Glutamatergic neuron (in vitro differentiated cells): ENCODE results near the gene ATF6. TPM values are rescaled to one million over a fixed set of nuclear protein-coding genes. Genes with fewer than 3 reads are reported as not detected.

Source experiments
- DNase-seq: peaks from one replicate; pipeline ENCODE4 v3.0.0; 2022
- H3K27ac Mint-ChIP-seq: one replicate; pipeline ENCODE4 v1.8.0; 2020; ENCODE audit warnings: mild to moderate bottlenecking, mixed read lengths, inconsistent platforms; ENCODE audit not compliant: unreplicated experiment
- H3K27me3 Mint-ChIP-seq: one replicate; pipeline ENCODE4 v1.8.0; 2020; ENCODE audit warnings: mild to moderate bottlenecking, moderate library complexity, mixed read lengths, inconsistent platforms; ENCODE audit not compliant: unreplicated experiment
- H3K36me3 Mint-ChIP-seq: one replicate; pipeline ENCODE4 v1.8.0; 2020; ENCODE audit warnings: mild to moderate bottlenecking, mixed read lengths, inconsistent platforms; ENCODE audit not compliant: unreplicated experiment
- H3K4me1 Mint-ChIP-seq: one replicate; pipeline ENCODE4 v1.8.0; 2020; ENCODE audit warnings: mild to moderate bottlenecking, low read depth, mixed read lengths, inconsistent platforms; ENCODE audit not compliant: unreplicated experiment
- H3K4me3 Mint-ChIP-seq: one replicate; pipeline ENCODE4 v1.8.0; 2020; ENCODE audit warnings: mild to moderate bottlenecking, mixed read lengths, inconsistent platforms; ENCODE audit not compliant: unreplicated experiment
- H3K9me3 Mint-ChIP-seq: one replicate; pipeline ENCODE4 v1.8.0; 2020; ENCODE audit warnings: mild to moderate bottlenecking, moderate library complexity, mixed read lengths, inconsistent platforms; ENCODE audit not compliant: unreplicated experiment
- CTCF ChIP-seq: fragments of 200-600 bp; sonication (generic); IDR thresholded peaks from one replicate; pipeline ENCODE4 v1.5.0; 2021; ENCODE audit not compliant: partially characterized antibody, unreplicated experiment
- total RNA-seq: library from RNA; stranded (reverse); fragmentation: NEBNext Ultra II Directional; extraction: Animal tissue kit (Norgen Biotek cat#: 25700); gene quantifications from one replicate; pipeline ENCODE4 v1.2.1, GENCODE V29; 2021; ENCODE audit not compliant: unreplicated experiment

The ATF6 gene
- total RNA-seq, 1 donor from 2014 or later: 29.3 TPM

DNA sequence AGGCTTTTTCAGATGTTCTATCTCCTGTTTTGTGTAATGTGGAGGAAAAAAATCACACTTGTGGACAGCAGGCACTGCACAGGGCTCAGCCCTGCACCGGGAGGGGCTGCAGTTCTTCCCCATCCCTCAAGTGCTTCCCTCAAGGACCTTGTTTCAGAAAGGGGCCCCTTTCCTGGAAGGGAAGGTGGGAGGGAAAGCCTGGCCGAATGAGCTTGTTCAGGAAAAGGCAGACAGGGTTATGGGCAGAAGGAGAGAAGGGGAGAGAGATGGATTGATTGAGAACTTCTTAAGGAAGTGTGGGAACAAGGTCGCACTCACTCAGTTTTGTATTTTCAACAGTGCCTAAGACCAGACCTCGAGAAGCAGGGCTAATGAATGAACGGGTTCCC, 216.4 kb downstream of the ATF6 start:
- H3K36me3 Mint-ChIP-seq: peaks cover 30% of the 10 kb centered on the region
- no peaks in the 10 kb centered on the region for H3K27me3 Mint-ChIP-seq
- no peak for DNase-seq
- no peak for TF ChIP-seq CTCF
- H3K9me3 Mint-ChIP-seq: peaks cover 3% of the 10 kb centered on the region
- H3K4me3 Mint-ChIP-seq: no peak overlapping the region
- no peak overlapping the region for H3K27ac Mint-ChIP-seq
- peaks cover 3% of the 10 kb centered on the region for H3K4me1 Mint-ChIP-seq

DNA sequence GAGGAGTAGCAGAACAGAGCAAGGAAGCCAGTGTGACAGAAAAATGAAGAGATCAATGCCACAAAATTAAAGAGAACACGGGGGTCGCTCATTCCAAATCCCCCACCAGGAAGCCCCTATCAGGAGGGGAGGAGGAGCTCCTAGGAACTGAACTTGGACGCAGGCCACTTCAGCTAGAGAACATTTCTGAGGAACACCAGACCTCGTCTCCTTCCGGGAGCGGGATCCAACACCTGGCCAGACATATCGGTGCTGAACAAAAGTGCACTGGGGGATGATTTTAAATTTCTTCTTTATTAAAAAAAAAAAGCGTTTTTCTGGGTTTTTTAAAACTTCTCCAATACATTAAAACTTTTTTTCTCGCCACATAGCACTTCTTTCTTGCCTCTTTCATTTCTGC, 216.8 kb downstream of the ATF6 start:
- Mint-ChIP-seq H3K4me3 (no peak overlapping the region), H3K36me3 (peaks cover 32% of the 10 kb centered on the region), H3K27ac (no peak overlapping the region), H3K9me3 (no peaks in the 10 kb centered on the region), H3K27me3 (no peaks in the 10 kb centered on the region), H3K4me1 (no peaks in the 10 kb centered on the region)
- DNase-seq: no peak
- TF ChIP-seq CTCF: no peak

GRCh38 chr1:161983725-161984124, 217.6 kb downstream of the ATF6 start:
- no peak for TF ChIP-seq CTCF
- H3K9me3 Mint-ChIP-seq: no peaks in the 10 kb centered on the region
- no peak for DNase-seq
- no peak overlapping the region for H3K27ac Mint-ChIP-seq
- no peaks in the 10 kb centered on the region for H3K4me1 Mint-ChIP-seq
- peaks cover 40% of the 10 kb centered on the region for H3K36me3 Mint-ChIP-seq
- no peak overlapping the region for H3K4me3 Mint-ChIP-seq
- H3K27me3 Mint-ChIP-seq: no peaks in the 10 kb centered on the region

GRCh38 chr1:161985301-161985822, 219.2 kb downstream of the ATF6 start:
- Mint-ChIP-seq H3K4me3 (no peak overlapping the region), H3K27me3 (peaks cover 2% of the 10 kb centered on the region), H3K27ac (no peak overlapping the region), H3K4me1 (no peaks in the 10 kb centered on the region), H3K9me3 (peaks cover 2% of the 10 kb centered on the region), H3K36me3 (peaks cover 50% of the 10 kb centered on the region)
- TF ChIP-seq CTCF: no peak
- no peak for DNase-seq

DNA sequence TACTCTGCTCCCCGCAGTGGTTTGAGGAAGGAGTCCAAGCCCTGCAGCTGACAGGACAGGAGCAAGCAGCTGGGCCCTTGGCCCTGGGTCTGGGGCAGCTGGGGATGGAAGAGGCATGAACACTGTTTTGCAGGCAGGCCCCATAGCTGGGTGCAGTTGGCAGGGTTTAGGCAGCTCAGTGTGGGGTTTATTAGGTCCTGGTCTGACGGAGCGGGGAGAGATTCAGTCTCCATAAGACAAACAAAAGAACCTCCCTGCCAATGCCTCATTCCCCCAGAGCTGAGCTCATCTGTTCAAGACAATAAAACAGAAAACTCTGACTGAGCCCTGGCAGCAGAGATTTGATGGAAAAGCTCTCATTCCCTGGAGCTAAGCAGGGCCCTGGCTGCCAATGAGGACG, 220.2 kb downstream of the ATF6 start:
- H3K4me1 Mint-ChIP-seq: no peaks in the 10 kb centered on the region
- H3K9me3 Mint-ChIP-seq: peaks cover 2% of the 10 kb centered on the region
- H3K4me3 Mint-ChIP-seq: no peak overlapping the region
- H3K36me3 Mint-ChIP-seq: peaks cover 59% of the 10 kb centered on the region
- no peak overlapping the region for H3K27ac Mint-ChIP-seq
- peaks cover 2% of the 10 kb centered on the region for H3K27me3 Mint-ChIP-seq
- TF ChIP-seq CTCF: no peak
- DNase-seq: no peak
